Gastroesophageal sphincter (tissue), 3 donors: Measurements from ENCODE around the gene STARD13.

Experiments
- CTCF ChIP-seq, 4 experiments: fragments of 200-600 bp in 2 of 4; fragments of 450-650 bp in 2 of 4; sonication (generic) in 1 of 4; IDR thresholded peaks; one replicate each; pipeline ENCODE4 v1.5.1; 2017 to 2019; ENCODE audit warnings: antibody characterized with exemption in 4 of 4, mild to moderate bottlenecking in 2 of 4, moderate library complexity in 2 of 4
- EP300 ChIP-seq: sonication (generic); formaldehyde crosslinking; IDR thresholded peaks from one replicate; pipeline ENCODE4 v1.6.1; 2017; ENCODE audit warnings: antibody characterized with exemption, mild to moderate bottlenecking
- POLR2A ChIP-seq, 2 donors: fragments of 450-650 bp; IDR thresholded peaks; one replicate each; pipeline ENCODE4 v1.6.1; 2017; ENCODE audit warnings: antibody characterized with exemption in 2 of 2, mild to moderate bottlenecking in 2 of 2, moderate library complexity in 1 of 2

GRCh38 chr13:33284031-33284430 is 1.5 kb downstream of the STARD13 start:
- TF ChIP-seq CTCF (IDR thresholded peaks at IDR 0.05): no peak
- no peak for TF ChIP-seq POLR2A (IDR thresholded peaks at IDR 0.05)
- TF ChIP-seq EP300: no peak
